Right kidney (tissue), 1 donor: ENCODE measurements around the gene HGD.

Experiments used
- DNase-seq: peaks from one replicate; pipeline ENCODE4 v3.0.0-alpha.2; 2016

HGD gene

GRCh38 chr3:120587332-120587975 lies 94.6 kb downstream of the HGD start:
- no peak for DNase-seq
